Activated CD4-positive, alpha-beta memory T cell treated with anti-CD3 and anti-CD28 coated beads, Interleukin-2, amount 10 ng/mL, durations not matched to agents 7 days and 5 days (primary cell): ENCODE results near the gene TENM4. TPM values are rescaled to one million over a fixed set of nuclear protein-coding genes. Genes with fewer than 3 reads are reported as not detected.
A peak's percentile ranks its signal among the peaks of the same experiment; 100 is the strongest.

Source experiments
- CTCF ChIA-PET: fragments of 350-600 bp; sonication (Branson Sonifier 250); formaldehyde crosslinking; loops from one replicate; lab custom pipeline; 2021; ENCODE audit warnings: antibody characterized with exemption, inconsistent platforms; lab: Charles Lee
- POLR2A ChIA-PET: fragments of 350-600 bp; sonication (Branson Sonifier 250); formaldehyde crosslinking; loops from one replicate; lab custom pipeline; 2021; ENCODE audit warnings: antibody characterized with exemption; lab: Charles Lee
- DNase-seq: peaks from one replicate; pipeline ENCODE4 v3.0.0-alpha.2; 2020
- H3K27ac Mint-ChIP-seq: one replicate; pipeline ENCODE4 v1.8.0; 2021; ENCODE audit warnings: mild to moderate bottlenecking, mixed read lengths
- H3K27me3 Mint-ChIP-seq: one replicate; pipeline ENCODE4 v1.8.0; 2021; ENCODE audit warnings: mixed read lengths
- H3K36me3 Mint-ChIP-seq: one replicate; pipeline ENCODE4 v1.8.0; 2021; ENCODE audit warnings: low read depth, mixed read lengths
- H3K4me1 Mint-ChIP-seq: one replicate; pipeline ENCODE4 v1.8.0; 2021; ENCODE audit warnings: mixed read lengths
- H3K4me3 Mint-ChIP-seq: one replicate; pipeline ENCODE4 v1.8.0; 2021; ENCODE audit warnings: mild to moderate bottlenecking, mixed read lengths
- H3K9me3 Mint-ChIP-seq: one replicate; pipeline ENCODE4 v1.8.0; 2021; ENCODE audit warnings: mixed read lengths
- total RNA-seq, 2 experiments: library from RNA; stranded (reverse); gene quantifications; one replicate each; pipeline ENCODE4 v1.2.3, GENCODE V29; 2021

Gene TENM4
- total RNA-seq, 2 experiments from 2014 or later = not detected

- H3K9me3 Mint-ChIP-seq = no peaks in the 10 kb centered on the region
- no peaks in the 10 kb centered on the region for H3K27me3 Mint-ChIP-seq
- no peak for DNase-seq
- CTCF ChIA-PET = no interaction called here
- no peak overlapping the region for H3K4me3 Mint-ChIP-seq
- POLR2A ChIA-PET = no interaction called here
- H3K4me1 Mint-ChIP-seq = no peaks in the 10 kb centered on the region
- H3K36me3 Mint-ChIP-seq = no peaks in the 10 kb centered on the region
- H3K27ac Mint-ChIP-seq = no peak overlapping the region
Measured at GRCh38 chr11:79110796-79111195, 330.0 kb downstream of the TENM4 start.

GRCh38 chr11:79110321-79110720 is 330.5 kb downstream of the TENM4 start:
- ChIA-PET CTCF (no interaction called here), POLR2A (no interaction called here)
- no peaks in the 10 kb centered on the region for H3K27me3 Mint-ChIP-seq
- H3K36me3 Mint-ChIP-seq = no peaks in the 10 kb centered on the region
- H3K4me1 Mint-ChIP-seq = no peaks in the 10 kb centered on the region
- H3K27ac Mint-ChIP-seq = no peak overlapping the region
- DNase-seq = no peak
- H3K9me3 Mint-ChIP-seq = no peaks in the 10 kb centered on the region
- no peak overlapping the region for H3K4me3 Mint-ChIP-seq

GRCh38 chr11:79108851-79109250 is 332.0 kb downstream of the TENM4 start:
- H3K36me3 Mint-ChIP-seq = no peaks in the 10 kb centered on the region
- no peak overlapping the region for H3K4me3 Mint-ChIP-seq
- H3K9me3 Mint-ChIP-seq = no peaks in the 10 kb centered on the region
- POLR2A ChIA-PET = no interaction called here
- no peaks in the 10 kb centered on the region for H3K27me3 Mint-ChIP-seq
- no peak for DNase-seq
- CTCF ChIA-PET = interaction anchor here (2.1 kb wide), 1 partner anchor 9 kb away, joined by 11 read pairs; no protein-coding TSS in a partner anchor
- no peak overlapping the region for H3K27ac Mint-ChIP-seq
- H3K4me1 Mint-ChIP-seq = no peaks in the 10 kb centered on the region

GRCh38 chr11:79102840-79103239 is 338.0 kb downstream of the TENM4 start:
- Mint-ChIP-seq H3K27ac (no peak overlapping the region), H3K4me1 (no peaks in the 10 kb centered on the region), H3K27me3 (peaks cover 3% of the 10 kb centered on the region), H3K4me3 (no peak overlapping the region), H3K36me3 (no peaks in the 10 kb centered on the region), H3K9me3 (no peaks in the 10 kb centered on the region)
- DNase-seq = no peak
- ChIA-PET CTCF (no interaction called here), POLR2A (no interaction called here)

GRCh38 chr11:79101656-79102055 is 339.2 kb downstream of the TENM4 start:
- POLR2A ChIA-PET = no interaction called here
- no peak overlapping the region for H3K27ac Mint-ChIP-seq
- H3K27me3 Mint-ChIP-seq = peaks cover 3% of the 10 kb centered on the region
- CTCF ChIA-PET = interaction anchor here (3.3 kb wide), 1 partner anchor 456 kb away, joined by 40 read pairs; no protein-coding TSS in a partner anchor
- no peak for DNase-seq
- H3K4me1 Mint-ChIP-seq = no peaks in the 10 kb centered on the region
- no peaks in the 10 kb centered on the region for H3K9me3 Mint-ChIP-seq
- H3K4me3 Mint-ChIP-seq = no peak overlapping the region
- no peaks in the 10 kb centered on the region for H3K36me3 Mint-ChIP-seq

- POLR2A ChIA-PET = no interaction called here
- Mint-ChIP-seq H3K4me1 (no peaks in the 10 kb centered on the region), H3K36me3 (no peaks in the 10 kb centered on the region), H3K27me3 (peaks cover 3% of the 10 kb centered on the region), H3K4me3 (no peak overlapping the region), H3K27ac (no peak overlapping the region), H3K9me3 (no peaks in the 10 kb centered on the region)
- DNase-seq = peak; percentile 37
- CTCF ChIA-PET = interaction anchor here (0.6 to 3.3 kb wide), 7 partner anchors 8 to 454 kb away, joined by 3 to 40 read pairs (median 4); no protein-coding TSS in a partner anchor
Measured at GRCh38 chr11:79100093-79100910, 340.5 kb downstream of the TENM4 start.

- Mint-ChIP-seq H3K9me3 (no peaks in the 10 kb centered on the region), H3K36me3 (no peaks in the 10 kb centered on the region)
- DNase-seq = no peak
Measured at GRCh38 chr11:79098146-79098545, 342.7 kb downstream of the TENM4 start.

GRCh38 chr11:79097246-79097875 is 343.5 kb downstream of the TENM4 start:
- peaks cover 3% of the 10 kb centered on the region for H3K27me3 Mint-ChIP-seq
- H3K36me3 Mint-ChIP-seq = no peaks in the 10 kb centered on the region
- no peaks in the 10 kb centered on the region for H3K9me3 Mint-ChIP-seq
- H3K27ac Mint-ChIP-seq = no peak overlapping the region
- CTCF ChIA-PET = interaction anchor here (1.2 kb wide), 1 partner anchor 9 kb away, joined by 3 read pairs; no protein-coding TSS in a partner anchor
- DNase-seq = no peak
- no peak overlapping the region for H3K4me3 Mint-ChIP-seq
- POLR2A ChIA-PET = no interaction called here
- no peaks in the 10 kb centered on the region for H3K4me1 Mint-ChIP-seq

More at GRCh38 chr11:79098146-79098545, 342.7 kb downstream of the TENM4 start:
- Mint-ChIP-seq H3K27me3 (peaks cover 3% of the 10 kb centered on the region), H3K27ac (no peak overlapping the region), H3K4me3 (no peak overlapping the region), H3K4me1 (no peaks in the 10 kb centered on the region)
- ChIA-PET POLR2A (no interaction called here), CTCF (interaction anchor here (1.2 kb wide), 1 partner anchor 9 kb away, joined by 3 read pairs; no protein-coding TSS in a partner anchor)

- no peaks in the 10 kb centered on the region for H3K9me3 Mint-ChIP-seq
- H3K27ac Mint-ChIP-seq = no peak overlapping the region
- CTCF ChIA-PET = no interaction called here
- no peak overlapping the region for H3K4me3 Mint-ChIP-seq
- H3K36me3 Mint-ChIP-seq = no peaks in the 10 kb centered on the region
- no peak for DNase-seq
- no peaks in the 10 kb centered on the region for H3K4me1 Mint-ChIP-seq
- POLR2A ChIA-PET = no interaction called here
- H3K27me3 Mint-ChIP-seq = peaks cover 3% of the 10 kb centered on the region
Measured at GRCh38 chr11:79095424-79095823, 345.4 kb downstream of the TENM4 start.

- Mint-ChIP-seq H3K4me3 (no peak overlapping the region), H3K36me3 (no peaks in the 10 kb centered on the region), H3K27ac (no peak overlapping the region), H3K4me1 (no peaks in the 10 kb centered on the region), H3K9me3 (no peaks in the 10 kb centered on the region), H3K27me3 (no peaks in the 10 kb centered on the region)
- POLR2A ChIA-PET = no interaction called here
- no peak for DNase-seq
- CTCF ChIA-PET = no interaction called here
Measured at GRCh38 chr11:79094616-79095015, 346.2 kb downstream of the TENM4 start.

GRCh38 chr11:79092791-79093353 is 348.0 kb downstream of the TENM4 start:
- H3K4me3 Mint-ChIP-seq = no peak overlapping the region
- ChIA-PET CTCF (no interaction called here), POLR2A (no interaction called here)
- no peak overlapping the region for H3K27ac Mint-ChIP-seq
- H3K9me3 Mint-ChIP-seq = no peaks in the 10 kb centered on the region
- no peaks in the 10 kb centered on the region for H3K27me3 Mint-ChIP-seq
- no peak for DNase-seq
- H3K4me1 Mint-ChIP-seq = no peaks in the 10 kb centered on the region
- H3K36me3 Mint-ChIP-seq = no peaks in the 10 kb centered on the region

- DNase-seq = no peak
- POLR2A ChIA-PET = no interaction called here
- H3K36me3 Mint-ChIP-seq = no peaks in the 10 kb centered on the region
- H3K27me3 Mint-ChIP-seq = no peaks in the 10 kb centered on the region
- no peaks in the 10 kb centered on the region for H3K9me3 Mint-ChIP-seq
- no peaks in the 10 kb centered on the region for H3K4me1 Mint-ChIP-seq
- no peak overlapping the region for H3K27ac Mint-ChIP-seq
- H3K4me3 Mint-ChIP-seq = no peak overlapping the region
- CTCF ChIA-PET = no interaction called here
Measured at GRCh38 chr11:79090191-79090705, 350.6 kb downstream of the TENM4 start.

- CTCF ChIA-PET = no interaction called here
- H3K9me3 Mint-ChIP-seq = no peaks in the 10 kb centered on the region
- H3K4me1 Mint-ChIP-seq = no peaks in the 10 kb centered on the region
- POLR2A ChIA-PET = no interaction called here
- no peaks in the 10 kb centered on the region for H3K27me3 Mint-ChIP-seq
- H3K4me3 Mint-ChIP-seq = no peak overlapping the region
- H3K27ac Mint-ChIP-seq = no peak overlapping the region
- no peaks in the 10 kb centered on the region for H3K36me3 Mint-ChIP-seq
- DNase-seq = no peak
Measured at GRCh38 chr11:79089601-79090000, 351.2 kb downstream of the TENM4 start.
